ENCODE data around the gene GPR55. TPM values are rescaled to one million over a fixed set of nuclear protein-coding genes. Genes with fewer than 3 reads are reported as not detected.

The GPR55 gene
- total and polyA plus RNA-seq, 2 donors (not counting 1 experiment from before 2014, with no cell fraction given) = 3.0 to 4.1 TPM

DNA sequence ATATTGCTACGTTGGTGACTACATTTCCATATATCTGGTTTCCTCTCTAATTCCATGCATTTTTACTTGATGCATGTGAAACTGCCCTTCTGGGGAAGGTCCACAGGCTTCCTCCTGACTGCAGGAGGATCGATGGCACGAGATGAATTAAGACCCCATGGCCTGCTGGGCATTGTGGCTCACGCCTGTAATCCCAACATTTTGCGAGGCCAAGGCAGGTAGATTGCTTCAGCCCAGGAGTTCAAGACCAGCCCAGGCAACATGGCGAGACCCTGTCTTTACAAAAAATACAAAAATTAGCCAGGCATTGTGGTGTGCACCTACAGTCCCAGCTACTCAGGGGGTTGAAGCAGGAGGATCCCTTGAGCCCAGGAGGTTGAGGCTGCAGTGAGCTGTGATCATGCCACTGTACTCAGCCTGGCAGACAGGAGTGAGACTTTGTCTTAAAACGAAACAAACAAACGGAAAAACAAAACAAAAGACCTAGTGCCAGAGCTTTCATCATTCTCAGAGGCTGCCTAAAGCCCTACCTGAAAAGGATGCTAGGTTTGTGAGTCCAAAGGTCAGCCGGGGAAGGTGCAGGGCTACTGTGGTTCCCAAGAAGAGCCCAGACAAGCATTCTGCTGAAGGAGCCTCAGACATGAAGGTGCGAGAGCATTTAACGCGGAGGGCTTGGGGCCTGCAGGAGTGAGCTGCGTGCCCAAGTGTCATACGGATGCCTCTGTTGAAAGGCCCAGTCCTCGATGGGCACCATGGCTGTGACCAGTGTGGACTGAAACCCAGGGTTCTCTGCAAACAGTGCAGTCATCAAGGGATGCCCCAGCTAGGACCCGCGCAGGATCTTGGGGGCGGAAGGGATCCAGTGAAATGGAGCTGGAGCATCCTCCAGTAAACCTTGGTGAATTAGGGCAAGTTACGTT is 21.6 kb downstream of the GPR55 start:
- no peaks in the 10 kb centered on the region for H3K27me3 Mint-ChIP-seq
- ChIA-PET CTCF (interaction anchor here (1.2 to 5.2 kb wide), 4 partner anchors 9 to 83 kb away, joined by 3 to 61 read pairs (median 8); no protein-coding TSS in a partner anchor), POLR2A (no interaction called here)
- intact Hi-C loops (cut with micrococcal nuclease) = no loop called here
- H3K9me3 Mint-ChIP-seq (ENCODE audit: insufficient read depth) = no peaks in the 10 kb centered on the region
- no peaks in the 10 kb centered on the region for H3K79me2 ChIP-seq (ENCODE audit: control insufficient read depth, insufficient read depth, low read length)
- H3K27ac ChIP-seq (ENCODE audit: low read length in 2 of 2) = no peak overlapping the region
- no peaks in the 10 kb centered on the region for H3K27me3 ChIP-seq (replicated peaks in 1 of 4; ENCODE audit: control extremely low read depth in 1 of 4, control insufficient read depth in 3 of 4, insufficient read depth in 4 of 4, low read length in 3 of 4)
- no peak for DNase-seq
- no peak overlapping the region for H3K4me2 ChIP-seq (replicated peaks; ENCODE audit: low read depth, low read length, poor library complexity, severe bottlenecking)
- TF ChIP-seq, protein P1, sequence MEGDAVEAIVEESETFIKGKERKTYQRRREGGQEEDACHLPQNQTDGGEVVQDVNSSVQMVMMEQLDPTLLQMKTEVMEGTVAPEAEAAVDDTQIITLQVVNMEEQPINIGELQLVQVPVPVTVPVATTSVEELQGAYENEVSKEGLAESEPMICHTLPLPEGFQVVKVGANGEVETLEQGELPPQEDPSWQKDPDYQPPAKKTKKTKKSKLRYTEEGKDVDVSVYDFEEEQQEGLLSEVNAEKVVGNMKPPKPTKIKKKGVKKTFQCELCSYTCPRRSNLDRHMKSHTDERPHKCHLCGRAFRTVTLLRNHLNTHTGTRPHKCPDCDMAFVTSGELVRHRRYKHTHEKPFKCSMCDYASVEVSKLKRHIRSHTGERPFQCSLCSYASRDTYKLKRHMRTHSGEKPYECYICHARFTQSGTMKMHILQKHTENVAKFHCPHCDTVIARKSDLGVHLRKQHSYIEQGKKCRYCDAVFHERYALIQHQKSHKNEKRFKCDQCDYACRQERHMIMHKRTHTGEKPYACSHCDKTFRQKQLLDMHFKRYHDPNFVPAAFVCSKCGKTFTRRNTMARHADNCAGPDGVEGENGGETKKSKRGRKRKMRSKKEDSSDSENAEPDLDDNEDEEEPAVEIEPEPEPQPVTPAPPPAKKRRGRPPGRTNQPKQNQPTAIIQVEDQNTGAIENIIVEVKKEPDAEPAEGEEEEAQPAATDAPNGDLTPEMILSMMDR (IDR thresholded peaks at IDR 0.05) = no peak
- TF ChIP-seq EZH2 (IDR thresholded peaks at IDR 0.05; ENCODE audit: borderline replicate concordance, insufficient read depth, low read depth, low read length, poor library complexity, severe bottlenecking) = no peak
- H3K4me3 ChIP-seq (ENCODE audit: control extremely low read depth in 1 of 5, extremely low read depth in 1 of 5, insufficient read depth in 1 of 5, low read depth in 2 of 5, low read length in 4 of 5) = no peak overlapping the region
- peaks cover 13 to 22% of the 10 kb centered on the region in 2 donors for H3K4me1 ChIP-seq (ENCODE audit: control insufficient read depth in 2 of 2, insufficient read depth in 2 of 2, low read length in 2 of 2)
- H2AFZ ChIP-seq (ENCODE audit: insufficient read depth, low read depth, low read length, poor library complexity, severe bottlenecking) = no peak overlapping the region
- peaks cover 17% of the 10 kb centered on the region for H3K4me1 Mint-ChIP-seq
- no peaks in the 10 kb centered on the region for H4K20me1 ChIP-seq (ENCODE audit: control insufficient read depth, insufficient read depth, low read length, poor library complexity, severe bottlenecking)
- no peak overlapping the region for H3K4me3 Mint-ChIP-seq
- 95% methylated on average over 17 of the region's 19 CpGs for WGBS (ENCODE audit: insufficient coverage)
- no peak for ATAC-seq (ENCODE audit: low read depth)
- H3K36me3 ChIP-seq (replicated peaks in 1 of 2; ENCODE audit: control extremely low read depth in 1 of 2, control insufficient read depth in 1 of 2, extremely low read depth in 1 of 2, insufficient read depth in 2 of 2, low read length in 1 of 2) = no peaks in the 10 kb centered on the region
- H3K9me3 ChIP-seq (ENCODE audit: control extremely low read depth in 1 of 3, control insufficient read depth in 2 of 3, insufficient read depth in 1 of 3, low read length in 2 of 3) = no peaks in the 10 kb centered on the region
- no peak overlapping the region for H3K27ac Mint-ChIP-seq
- no peak overlapping the region for H3K9ac ChIP-seq (ENCODE audit: low read length)

All from B cell (primary cell).